ENCODE measurements around the gene PUS7. TPM values are rescaled to one million over a fixed set of nuclear protein-coding genes. Genes with fewer than 3 reads are reported as not detected.

The PUS7 gene
- total and polyA plus RNA-seq, 2 donors from 2014 or later, result 2.6 to 10.6 TPM

- no peak for TF ChIP-seq CTCF (IDR thresholded peaks at IDR 0.05; ENCODE audit: borderline replicate concordance, extremely low read depth, insufficient read depth)
- H3K9ac ChIP-seq (ENCODE audit: low read length in 3 of 3), result no peak overlapping the region
- no peak overlapping the region for H3K4me3 ChIP-seq (ENCODE audit: low read length in 3 of 3)
- intact Hi-C loops (cut with DNase I), result no loop called here
- DNase-seq (no peak), FAIRE-seq (no peak)
- H3K36me3 ChIP-seq (ENCODE audit: control insufficient read depth in 2 of 3, insufficient read depth in 3 of 3, low read length in 3 of 3), result no peaks in the 10 kb centered on the region
- H3K9me3 ChIP-seq (ENCODE audit: control insufficient read depth in 2 of 3, insufficient read depth in 1 of 3, low read length in 3 of 3), result no peaks in the 10 kb centered on the region
- no peaks in the 10 kb centered on the region for H3K27me3 ChIP-seq (ENCODE audit: control insufficient read depth, insufficient read depth, low read length)
- H3K27ac ChIP-seq (ENCODE audit: low read depth in 2 of 2, low read length in 2 of 2), result no peak overlapping the region
- H3K4me1 ChIP-seq (ENCODE audit: control insufficient read depth in 2 of 3, insufficient read depth in 2 of 3, low read depth in 1 of 3, low read length in 3 of 3), result no peaks in the 10 kb centered on the region
Observed at GRCh38 chr7:105470090-105470489, 52.0 kb downstream of the PUS7 start.

- intact Hi-C loops (cut with DNase I), result no loop called here
- Histone ChIP-seq H3K36me3 (ENCODE audit: control insufficient read depth in 2 of 3, insufficient read depth in 3 of 3, low read length in 3 of 3) (no peaks in the 10 kb centered on the region), H3K9me3 (ENCODE audit: control insufficient read depth in 2 of 3, insufficient read depth in 1 of 3, low read length in 3 of 3) (no peaks in the 10 kb centered on the region)
Observed at GRCh38 chr7:105462765-105463420, 59.2 kb downstream of the PUS7 start.

GRCh38 chr7:105461518-105461917 lies 60.6 kb downstream of the PUS7 start:
- TF ChIP-seq CTCF (IDR thresholded peaks at IDR 0.05; ENCODE audit: borderline replicate concordance, extremely low read depth, insufficient read depth), result no peak
- DNase-seq, result no peak
- Histone ChIP-seq H3K36me3 (ENCODE audit: control insufficient read depth in 2 of 3, insufficient read depth in 3 of 3, low read length in 3 of 3) (no peaks in the 10 kb centered on the region), H3K9ac (ENCODE audit: low read length in 3 of 3) (no peak overlapping the region), H3K9me3 (ENCODE audit: control insufficient read depth in 2 of 3, insufficient read depth in 1 of 3, low read length in 3 of 3) (no peaks in the 10 kb centered on the region), H3K27me3 (ENCODE audit: control insufficient read depth, insufficient read depth, low read length) (no peaks in the 10 kb centered on the region), H3K4me1 (ENCODE audit: control insufficient read depth in 2 of 3, insufficient read depth in 2 of 3, low read depth in 1 of 3, low read length in 3 of 3) (no peaks in the 10 kb centered on the region), H3K4me3 (ENCODE audit: low read length in 3 of 3) (no peak overlapping the region), H3K27ac (ENCODE audit: low read depth in 2 of 2, low read length in 2 of 2) (no peak overlapping the region)
- FAIRE-seq, result no peak
- intact Hi-C loops (cut with DNase I), result no loop called here

More at GRCh38 chr7:105462765-105463420, 59.2 kb downstream of the PUS7 start:
- TF ChIP-seq CTCF (IDR thresholded peaks at IDR 0.05; ENCODE audit: borderline replicate concordance, extremely low read depth, insufficient read depth), result no peak
- H3K27me3 ChIP-seq (ENCODE audit: control insufficient read depth, insufficient read depth, low read length), result no peaks in the 10 kb centered on the region
- H3K9ac ChIP-seq (ENCODE audit: low read length in 3 of 3), result no peak overlapping the region
- H3K4me1 ChIP-seq (ENCODE audit: control insufficient read depth in 2 of 3, insufficient read depth in 2 of 3, low read depth in 1 of 3, low read length in 3 of 3), result no peaks in the 10 kb centered on the region
- DNase-seq (no peak), FAIRE-seq (no peak)
- no peak overlapping the region for H3K27ac ChIP-seq (ENCODE audit: low read depth in 2 of 2, low read length in 2 of 2)
- no peak overlapping the region for H3K4me3 ChIP-seq (ENCODE audit: low read length in 3 of 3)

Data from kidney (tissue), 14 donors.